Astrocyte (in vitro differentiated cells and primary cell): ENCODE results near the gene SYTL1. TPM values are rescaled to one million over a fixed set of nuclear protein-coding genes. Genes with fewer than 3 reads are reported as not detected.

ENCODE experiments used
- DNase-seq: peaks from one replicate; pipeline ENCODE4 v3.0.0-alpha.2; 2010; ENCODE audit warnings: low read depth
- FAIRE-seq: peaks from 2 replicates; lab custom pipeline; 2011; peaks lifted over from hg19 to GRCh38; lab: Jason Lieb, UNC
- H2AFZ ChIP-seq: 2 replicates; pipeline ENCODE4 v1.6.0; 2012; ENCODE audit warnings: low read depth, low read length, inconsistent platforms
- H3K27ac ChIP-seq: 2 replicates; pipeline ENCODE4 v1.5.1; 2011; ENCODE audit warnings: low read depth, low read length, inconsistent platforms
- H3K27me3 ChIP-seq: 2 replicates; pipeline ENCODE4 v1.6.0; 2011; ENCODE audit warnings: low read length, inconsistent platforms; ENCODE audit not compliant: insufficient read depth
- H3K36me3 ChIP-seq: 2 replicates; pipeline ENCODE4 v1.5.1; 2011; ENCODE audit warnings: low read length, inconsistent platforms; ENCODE audit not compliant: insufficient read depth
- H3K4me1 ChIP-seq: 2 replicates; pipeline ENCODE4 v1.5.1; 2011; ENCODE audit warnings: low read length, inconsistent platforms; ENCODE audit not compliant: insufficient read depth
- H3K4me2 ChIP-seq: 2 replicates; pipeline ENCODE4 v1.6.0; 2012; ENCODE audit warnings: low read length, inconsistent platforms
- H3K4me3 ChIP-seq: 2 replicates; pipeline ENCODE4 v1.5.1; 2011; ENCODE audit warnings: low read depth, mild to moderate bottlenecking, low read length, inconsistent platforms; ENCODE audit not compliant: insufficient read depth
- H3K79me2 ChIP-seq: 2 replicates; pipeline ENCODE4 v1.6.0; 2012; ENCODE audit warnings: mild to moderate bottlenecking, low read length, inconsistent platforms; ENCODE audit not compliant: insufficient read depth
- H3K9ac ChIP-seq: 2 replicates; pipeline ENCODE4 v1.6.0; 2012; ENCODE audit warnings: mild to moderate bottlenecking, low read length, inconsistent platforms
- H3K9me3 ChIP-seq: 2 replicates; pipeline ENCODE4 v1.5.1; 2012; ENCODE audit warnings: low read depth, mild to moderate bottlenecking, low read length, inconsistent platforms; ENCODE audit not compliant: insufficient read depth
- H4K20me1 ChIP-seq: 2 replicates; pipeline ENCODE4 v1.6.0; 2012; ENCODE audit warnings: low read length, inconsistent platforms; ENCODE audit not compliant: insufficient read depth
- H3K27ac Mint-ChIP-seq: one replicate; pipeline ENCODE4 v1.8.0; 2021; ENCODE audit warnings: mild to moderate bottlenecking, mixed read lengths; ENCODE audit not compliant: unreplicated experiment
- H3K27me3 Mint-ChIP-seq: one replicate; pipeline ENCODE4 v1.8.0; 2021; ENCODE audit warnings: low read depth, mixed read lengths; ENCODE audit not compliant: unreplicated experiment
- H3K36me3 Mint-ChIP-seq: one replicate; pipeline ENCODE4 v1.8.0; 2021; ENCODE audit warnings: low read depth, mixed read lengths; ENCODE audit not compliant: unreplicated experiment
- H3K4me1 Mint-ChIP-seq: one replicate; pipeline ENCODE4 v1.8.0; 2021; ENCODE audit warnings: low read depth, mixed read lengths; ENCODE audit not compliant: unreplicated experiment
- H3K4me3 Mint-ChIP-seq: one replicate; pipeline ENCODE4 v1.8.0; 2021; ENCODE audit warnings: mild to moderate bottlenecking, moderate library complexity, mixed read lengths; ENCODE audit not compliant: unreplicated experiment
- H3K9me3 Mint-ChIP-seq: one replicate; pipeline ENCODE4 v1.8.0; 2021; ENCODE audit warnings: mild to moderate bottlenecking, mixed read lengths; ENCODE audit not compliant: unreplicated experiment
- CTCF ChIP-seq: IDR thresholded peaks from 2 replicates; pipeline ENCODE4 v1.5.1; 2011; ENCODE audit warnings: low read depth, mild to moderate bottlenecking, inconsistent platforms, low read length, moderate library complexity; ENCODE audit not compliant: insufficient read depth
- EZH2 ChIP-seq: IDR thresholded peaks from 2 replicates; pipeline ENCODE4 v1.6.1; 2012; ENCODE audit warnings: mild to moderate bottlenecking, low read length, inconsistent platforms; ENCODE audit not compliant: insufficient read depth
- total RNA-seq: library from RNA; stranded (reverse); gene quantifications from 2 replicates; pipeline ENCODE4 v1.2.1, GENCODE V29; 2021

The SYTL1 gene
- total RNA-seq, 1 donor from 2014 or later: 10.7 TPM

- Histone ChIP-seq H4K20me1 (peaks cover 5% of the 10 kb centered on the region), H3K27me3 (no peaks in the 10 kb centered on the region), H3K9ac (no peak overlapping the region), H2AFZ (no peak overlapping the region), H3K4me3 (no peak overlapping the region), H3K36me3 (no peaks in the 10 kb centered on the region), H3K4me2 (no peak overlapping the region), H3K79me2 (no peaks in the 10 kb centered on the region), H3K4me1 (peaks cover 17% of the 10 kb centered on the region), H3K27ac (no peak overlapping the region), H3K9me3 (no peaks in the 10 kb centered on the region)
- H3K4me3 Mint-ChIP-seq: no peak overlapping the region
- no peak overlapping the region for H3K27ac Mint-ChIP-seq
- no peak for TF ChIP-seq EZH2
- no peak for TF ChIP-seq CTCF
- H3K27me3 Mint-ChIP-seq: peaks cover 2% of the 10 kb centered on the region
- FAIRE-seq (no peak), DNase-seq (no peak)
- no peaks in the 10 kb centered on the region for H3K9me3 Mint-ChIP-seq
- H3K4me1 Mint-ChIP-seq: peaks cover 12% of the 10 kb centered on the region
- H3K36me3 Mint-ChIP-seq: no peaks in the 10 kb centered on the region
Measured at GRCh38 chr1:27397749-27398148, 55.9 kb downstream of the SYTL1 start.

GRCh38 chr1:27398405-27399149, 56.8 kb downstream of the SYTL1 start:
- FAIRE-seq: no peak
- H3K36me3 Mint-ChIP-seq: no peaks in the 10 kb centered on the region
- peak overlapping the region; percentile 62 for H3K4me3 Mint-ChIP-seq
- no peaks in the 10 kb centered on the region for H3K9me3 Mint-ChIP-seq
- peaks cover 12% of the 10 kb centered on the region for H3K4me1 Mint-ChIP-seq
- no peak for DNase-seq
- H3K27me3 Mint-ChIP-seq: no peaks in the 10 kb centered on the region
- Histone ChIP-seq H4K20me1 (peaks cover 5% of the 10 kb centered on the region), H3K4me2 (no peak overlapping the region), H3K4me3 (no peak overlapping the region), H3K27ac (no peak overlapping the region), H3K79me2 (no peaks in the 10 kb centered on the region), H3K9ac (no peak overlapping the region), H3K9me3 (no peaks in the 10 kb centered on the region), H3K4me1 (peaks cover 19% of the 10 kb centered on the region), H2AFZ (no peak overlapping the region), H3K27me3 (no peaks in the 10 kb centered on the region), H3K36me3 (no peaks in the 10 kb centered on the region)
- H3K27ac Mint-ChIP-seq: no peak overlapping the region
- no peak for TF ChIP-seq CTCF
- TF ChIP-seq EZH2: no peak
